Daoy (cell line): Measurements from ENCODE around the gene SETDB2. TPM values are rescaled to one million over a fixed set of nuclear protein-coding genes. Genes with fewer than 3 reads are reported as not detected.
"Not testable (repeated sequence)": the region's sequence is repeated elsewhere in the genome, so short reads cannot be mapped to it uniquely, and the experiment has no call there.

Experiments
- DNase-seq: peaks from one replicate; pipeline ENCODE4 v3.0.0-alpha.2; 2015; ENCODE audit warnings: low read depth
- total RNA-seq: library from RNA; depleted of rRNA; stranded (reverse); fragments of >200 nt; shearing (Covaris generic); gene quantifications from 2 replicates; pipeline ENCODE4 v1.2.3, GENCODE V29; 2014

Gene SETDB2
- total RNA-seq, 1 experiment from 2014 or later = 5.8 TPM

GRCh38 chr13:49466292-49466838 lies 22.3 kb downstream of the SETDB2 start:
- DNase-seq = no peak

- DNase-seq = no peak
Observed at GRCh38 chr13:49472186-49472585, 28.1 kb downstream of the SETDB2 start.

GRCh38 chr13:49476529-49476928 lies 32.5 kb downstream of the SETDB2 start:
- no peak for DNase-seq

- no peak for DNase-seq
Observed at GRCh38 chr13:49481788-49482187, 37.7 kb downstream of the SETDB2 start.

GRCh38 chr13:49488563-49488962 lies 44.5 kb downstream of the SETDB2 start:
- DNase-seq = no peak

GRCh38 chr13:49494645-49495044 lies 50.6 kb downstream of the SETDB2 start:
- no peak for DNase-seq

GRCh38 chr13:49495783-49496762 lies 52.0 kb downstream of the SETDB2 start, which contains the start of gene PHF11:
Gene PHF11, plus strand, starts transcription at chr13:49495953. Its CDS starts 49 bp downstream, at chr13:49496002.
- peak; percentile 78 for DNase-seq

- not testable (repeated sequence) for DNase-seq
Observed at GRCh38 chr13:49496837-49497236, 52.8 kb downstream of the SETDB2 start.

- no peak for DNase-seq
Observed at GRCh38 chr13:49497272-49497671, 53.2 kb downstream of the SETDB2 start.

- DNase-seq = no peak
Observed at GRCh38 chr13:49498206-49498605, 54.1 kb downstream of the SETDB2 start.

- DNase-seq = peak; percentile 25
Observed at GRCh38 chr13:49499889-49500660, 56.0 kb downstream of the SETDB2 start.

- no peak for DNase-seq
Observed at GRCh38 chr13:49502954-49503353, 58.9 kb downstream of the SETDB2 start.

GRCh38 chr13:49503951-49504350 lies 59.9 kb downstream of the SETDB2 start:
- DNase-seq = no peak

- no peak for DNase-seq
Observed at GRCh38 chr13:49512578-49512977, 68.5 kb downstream of the SETDB2 start.

GRCh38 chr13:49516467-49516866 lies 72.4 kb downstream of the SETDB2 start:
- DNase-seq = no peak

- DNase-seq = no peak
Observed at GRCh38 chr13:49517461-49517860, 73.4 kb downstream of the SETDB2 start.

- DNase-seq = no peak
Observed at GRCh38 chr13:49521224-49521623, 77.2 kb downstream of the SETDB2 start.

GRCh38 chr13:49524740-49525501 lies 80.8 kb downstream of the SETDB2 start:
- DNase-seq = no peak

GRCh38 chr13:49527123-49527522 lies 83.0 kb downstream of the SETDB2 start:
- DNase-seq = no peak

- no peak for DNase-seq
Observed at GRCh38 chr13:49528161-49528560, 84.1 kb downstream of the SETDB2 start.

GRCh38 chr13:49530457-49530856 lies 86.4 kb downstream of the SETDB2 start:
- DNase-seq = no peak
